Measurements from ENCODE around the gene SRPRB. TPM values are rescaled to one million over a fixed set of nuclear protein-coding genes. Genes with fewer than 3 reads are reported as not detected.

The SRPRB gene, protein sequence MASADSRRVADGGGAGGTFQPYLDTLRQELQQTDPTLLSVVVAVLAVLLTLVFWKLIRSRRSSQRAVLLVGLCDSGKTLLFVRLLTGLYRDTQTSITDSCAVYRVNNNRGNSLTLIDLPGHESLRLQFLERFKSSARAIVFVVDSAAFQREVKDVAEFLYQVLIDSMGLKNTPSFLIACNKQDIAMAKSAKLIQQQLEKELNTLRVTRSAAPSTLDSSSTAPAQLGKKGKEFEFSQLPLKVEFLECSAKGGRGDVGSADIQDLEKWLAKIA
- polyA plus RNA-seq (2011; rRNA removed) (61.8 and 64.6 TPM in 2 replicates), polyA plus RNA-seq (2017; fragmentation: RNase III; extraction: RNeasy Plus Mini Kit Qiagen cat#74134 plus additional on column Dnase treatment) (41.9 to 54.7 TPM (median 45.6 TPM) in 3 replicates), polyA minus RNA-seq (2011; rRNA and poly(A)+ RNA removed) (34.9 and 41.4 TPM in 2 replicates)
- polyA plus RNA-seq (2012; cell fraction: cytosol; rRNA removed): 43.0 and 52.8 TPM in 2 replicates
- 12.6 and 28.2 TPM in 2 replicates for polyA plus RNA-seq (2012; cell fraction: nucleus; rRNA removed)

DNA sequence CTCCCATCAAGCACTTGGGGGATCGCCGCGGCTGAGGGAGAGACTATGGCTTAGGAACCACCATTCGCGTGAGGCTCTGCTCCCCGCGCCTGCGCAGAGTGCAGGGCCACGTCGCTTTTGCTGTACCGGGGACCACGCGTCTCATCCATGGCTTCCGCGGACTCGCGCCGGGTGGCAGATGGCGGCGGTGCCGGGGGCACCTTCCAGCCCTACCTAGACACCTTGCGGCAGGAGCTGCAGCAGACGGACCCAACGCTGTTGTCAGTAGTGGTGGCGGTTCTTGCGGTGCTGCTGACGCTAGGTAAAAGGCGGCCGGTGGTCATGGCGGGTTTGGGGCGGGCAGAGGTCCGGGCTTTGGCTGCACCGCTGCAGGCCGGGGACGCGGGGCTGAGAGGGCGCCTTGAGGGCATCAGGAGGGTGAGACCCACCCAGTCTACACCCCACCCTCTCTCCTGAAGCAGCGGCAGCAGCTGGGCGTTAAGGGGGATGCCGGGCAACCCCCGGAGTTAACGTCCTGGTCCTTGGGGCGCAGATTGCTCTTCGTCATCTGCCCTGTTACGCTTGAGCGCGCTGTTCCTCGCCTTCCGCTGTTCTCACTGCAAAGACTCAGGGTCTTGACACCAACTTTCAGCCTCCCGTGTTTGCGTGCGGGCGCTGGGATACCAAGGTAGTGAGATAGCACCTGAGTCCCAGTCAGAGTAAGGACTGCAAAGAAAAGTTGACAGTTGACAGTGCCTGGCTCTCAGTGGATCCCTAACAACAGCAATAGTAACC, at the start of gene SRPRB:
SRPRB (plus strand) TSS at position 114 of the 774 bp plus-strand sequence; CDS start at position 148, 34 bp downstream.
- FAIRE-seq: no peak
- H3K4me3 ChIP-seq: peak within 1 kb of the TSS; percentile 80
- ChIA-PET CTCF (no interaction called here), POLR2A (no interaction called here)
- H3K4me2 ChIP-seq: peak within 1 kb of the TSS; percentile 98
- ATAC-seq: peak; percentile 99 to 100
- DNase-seq (ENCODE audit: low read depth in 1 of 2, low spot score in 1 of 2): peak; percentile 91 to 92
- H3K27ac ChIP-seq: peak within 1 kb of the TSS; percentile 85 to 93
- 3% methylated on average over 39 of the region's 53 CpGs for WGBS (ENCODE audit: missing lambda C conversion rate)
- H3K9me3 ChIP-seq: no peaks in the 10 kb centered on the region
- TF ChIP-seq HOXB13 (CRISPR knock-in tag; IDR thresholded peaks at IDR 0.05; ENCODE audit: low read depth): no peak
- TF ChIP-seq HEYL (CRISPR knock-in tag; IDR thresholded peaks at IDR 0.05): no peak
- no peak for TF ChIP-seq RFX5 (IDR thresholded peaks at IDR 0.05)
- TF ChIP-seq, protein P1, sequence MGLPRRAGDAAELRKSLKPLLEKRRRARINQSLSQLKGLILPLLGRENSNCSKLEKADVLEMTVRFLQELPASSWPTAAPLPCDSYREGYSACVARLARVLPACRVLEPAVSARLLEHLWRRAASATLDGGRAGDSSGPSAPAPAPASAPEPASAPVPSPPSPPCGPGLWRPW (IDR thresholded peaks at IDR 0.05): no peak
- peak; percentile 56; the same call in 1 of the 2 replicates for TF ChIP-seq PHF8 (IDR thresholded peaks at IDR 0.05; ENCODE audit: borderline replicate concordance, low read depth)
- no peak for TF ChIP-seq CHD2 (IDR thresholded peaks at IDR 0.05; ENCODE audit: low read length, partially characterized antibody)
- TF ChIP-seq NPAS2 (CRISPR knock-in tag; IDR thresholded peaks at IDR 0.05; ENCODE audit: borderline replicate concordance): no peak
- no peak for TF ChIP-seq HDAC2 (IDR thresholded peaks at IDR 0.05)
- TF ChIP-seq JUN (IDR thresholded peaks at IDR 0.05): peak; percentile 48 to 68; a peak in 3 of 5 replicates
- TF ChIP-seq MYC (IDR thresholded peaks at IDR 0.05; ENCODE audit: borderline replicate concordance, low read length): 0 out of 2 replicates have a peak, but pooled peaks have one; percentile 70
- TF ChIP-seq, protein P2, sequence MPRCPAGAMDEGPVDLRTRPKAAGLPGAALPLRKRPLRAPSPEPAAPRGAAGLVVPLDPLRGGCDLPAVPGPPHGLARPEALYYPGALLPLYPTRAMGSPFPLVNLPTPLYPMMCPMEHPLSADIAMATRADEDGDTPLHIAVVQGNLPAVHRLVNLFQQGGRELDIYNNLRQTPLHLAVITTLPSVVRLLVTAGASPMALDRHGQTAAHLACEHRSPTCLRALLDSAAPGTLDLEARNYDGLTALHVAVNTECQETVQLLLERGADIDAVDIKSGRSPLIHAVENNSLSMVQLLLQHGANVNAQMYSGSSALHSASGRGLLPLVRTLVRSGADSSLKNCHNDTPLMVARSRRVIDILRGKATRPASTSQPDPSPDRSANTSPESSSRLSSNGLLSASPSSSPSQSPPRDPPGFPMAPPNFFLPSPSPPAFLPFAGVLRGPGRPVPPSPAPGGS (IDR thresholded peaks at IDR 0.05): 0 out of 3 replicates have a peak, but pooled peaks have one; percentile 44
- TF ChIP-seq RAD21 (conservative IDR thresholded peaks at IDR 0.05 in 1 of 2, IDR thresholded peaks at IDR 0.05 in 1 of 2): no peak
- TF ChIP-seq, protein P3, sequence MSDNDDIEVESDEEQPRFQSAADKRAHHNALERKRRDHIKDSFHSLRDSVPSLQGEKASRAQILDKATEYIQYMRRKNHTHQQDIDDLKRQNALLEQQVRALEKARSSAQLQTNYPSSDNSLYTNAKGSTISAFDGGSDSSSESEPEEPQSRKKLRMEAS (IDR thresholded peaks at IDR 0.05): peak; percentile 85
- no peak for TF ChIP-seq MAZ (IDR thresholded peaks at IDR 0.05; ENCODE audit: borderline replicate concordance, low read depth, low read length)
- TF ChIP-seq POLR2A (IDR thresholded peaks at IDR 0.05; ENCODE audit: low read length): peak; percentile 87
- TF ChIP-seq BHLHE40 (IDR thresholded peaks at IDR 0.05; ENCODE audit: low read depth, low read length): no peak
- peaks cover 8% of the 10 kb centered on the region; the same call in 2 of the 3 replicates for H3K4me1 ChIP-seq

DNA sequence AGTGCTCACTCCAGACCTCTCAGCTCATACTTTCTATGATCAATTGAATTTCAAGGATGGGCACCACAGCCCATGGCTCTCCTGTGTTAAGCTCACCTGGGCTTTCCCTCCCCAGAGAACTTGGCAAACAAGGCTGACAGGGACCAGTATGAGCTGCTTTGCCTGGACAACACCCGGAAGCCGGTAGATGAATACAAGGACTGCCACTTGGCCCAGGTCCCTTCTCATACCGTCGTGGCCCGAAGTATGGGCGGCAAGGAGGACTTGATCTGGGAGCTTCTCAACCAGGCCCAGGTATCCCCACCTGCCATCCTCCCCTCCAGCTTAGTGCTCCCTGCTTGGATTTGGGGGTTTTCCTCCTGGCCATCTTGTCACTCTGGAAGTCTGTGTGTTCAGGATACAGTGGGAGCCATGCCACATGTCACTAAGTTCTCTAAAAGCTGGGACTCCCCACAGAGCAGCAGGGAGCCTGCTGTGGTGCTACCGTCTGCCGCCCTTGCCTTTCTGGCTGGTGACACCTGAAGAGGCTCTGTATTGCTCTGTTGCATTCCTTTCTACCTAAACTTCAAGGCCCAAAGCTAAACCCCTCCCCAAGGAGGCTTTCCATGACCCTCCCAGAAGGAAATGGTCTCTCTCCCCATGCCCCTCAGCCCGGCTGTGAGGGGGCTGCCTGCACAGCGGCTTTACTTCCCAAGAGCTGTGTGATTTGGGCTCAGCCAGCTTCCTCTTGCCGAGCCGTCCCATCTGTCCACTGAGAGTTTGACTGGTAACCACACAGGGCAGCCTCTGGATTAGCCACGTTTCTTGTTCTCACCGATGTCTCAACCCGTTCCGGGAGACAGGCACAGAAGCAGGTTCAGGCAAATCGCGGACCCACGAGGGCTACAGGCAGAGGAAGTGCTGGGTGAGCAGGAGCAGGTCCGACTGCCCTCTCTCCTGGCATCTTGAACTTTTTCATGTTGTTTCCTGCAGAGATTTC, 48.6 kb upstream of the SRPRB start:
- H3K4me3 ChIP-seq: no peak overlapping the region
- no peaks in the 10 kb centered on the region for H3K9me3 ChIP-seq
- DNase-seq (ENCODE audit: low read depth in 1 of 2, low spot score in 1 of 2) (no peak), ATAC-seq (no peak), FAIRE-seq (no peak)
- no peak overlapping the region for H3K27ac ChIP-seq
- WGBS (ENCODE audit: missing lambda C conversion rate): 74% methylated on average over 12 of the region's 20 CpGs
- no peaks in the 10 kb centered on the region for H3K4me1 ChIP-seq
- H3K4me2 ChIP-seq: no peak overlapping the region
- CTCF ChIA-PET: no interaction called here
- TF ChIP-seq TP53 (CRISPR knock-in tag; IDR thresholded peaks at IDR 0.05) (no peak), CHD2 (IDR thresholded peaks at IDR 0.05; ENCODE audit: low read length, partially characterized antibody) (no peak), NFE2L2 (conservative IDR thresholded peaks at IDR 0.05; ENCODE audit: low read length) (no peak), CEBPB (IDR thresholded peaks at IDR 0.05) (no peak)
- TF ChIP-seq, protein P4, sequence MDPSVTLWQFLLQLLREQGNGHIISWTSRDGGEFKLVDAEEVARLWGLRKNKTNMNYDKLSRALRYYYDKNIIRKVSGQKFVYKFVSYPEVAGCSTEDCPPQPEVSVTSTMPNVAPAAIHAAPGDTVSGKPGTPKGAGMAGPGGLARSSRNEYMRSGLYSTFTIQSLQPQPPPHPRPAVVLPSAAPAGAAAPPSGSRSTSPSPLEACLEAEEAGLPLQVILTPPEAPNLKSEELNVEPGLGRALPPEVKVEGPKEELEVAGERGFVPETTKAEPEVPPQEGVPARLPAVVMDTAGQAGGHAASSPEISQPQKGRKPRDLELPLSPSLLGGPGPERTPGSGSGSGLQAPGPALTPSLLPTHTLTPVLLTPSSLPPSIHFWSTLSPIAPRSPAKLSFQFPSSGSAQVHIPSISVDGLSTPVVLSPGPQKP (IDR thresholded peaks at IDR 0.05; ENCODE audit: low read depth, low read length): no peak
- POLR2A ChIA-PET: no interaction called here

Measured in A549 (cell line).